Head of caudate nucleus (tissue), 42 donors: ENCODE measurements around the gene TUFM.
A peak's percentile ranks its signal among the peaks of the same experiment; 100 is the strongest.
"Not testable (repeated sequence)": the region's sequence is repeated elsewhere in the genome, so short reads cannot be mapped to it uniquely, and the experiment has no call there.

ENCODE experiments used
- DNase-seq, 42 donors: peaks; one replicate each; pipeline versions ENCODE4 v3.0.0 to v3.0.0-alpha.2; 2020 to 2021; ENCODE audit warnings: mixed read lengths in 7 of 42
- intact Hi-C: fragments of 100-400 bp; cut with DNase I; formaldehyde crosslinking; loops from one replicate; pipeline ENCODE4 v1.15.0; 2022

Gene TUFM

GRCh38 chr16:28876973-28877654 is 31.0 kb upstream of the TUFM start:
- intact Hi-C loops: no loop called here

GRCh38 chr16:28876019-28876659 is 30.0 kb upstream of the TUFM start:
- intact Hi-C loops: no loop called here

More at GRCh38 chr16:28876973-28877654, 31.0 kb upstream of the TUFM start:
- no peak for DNase-seq

GRCh38 chr16:28875134-28876018 is 29.2 kb upstream of the TUFM start:
- intact Hi-C loops: no loop called here
- DNase-seq: no peak

More at GRCh38 chr16:28876019-28876659, 30.0 kb upstream of the TUFM start:
- peak in 28 of 42 donors; percentile 7 to 76 (median 38) for DNase-seq

GRCh38 chr16:28874406-28874805 is 28.3 kb upstream of the TUFM start:
- DNase-seq: no peak
- intact Hi-C loops: no loop called here

- DNase-seq: no peak
- intact Hi-C loops: no loop called here
Observed at GRCh38 chr16:28873543-28874201, 27.5 kb upstream of the TUFM start.

- DNase-seq: no peak
- intact Hi-C loops: no loop called here
Observed at GRCh38 chr16:28872952-28873351, 26.8 kb upstream of the TUFM start.

- intact Hi-C loops: no loop called here
- no peak for DNase-seq
Observed at GRCh38 chr16:28869201-28869600, 23.1 kb upstream of the TUFM start.

GRCh38 chr16:28867646-28868045 is 21.5 kb upstream of the TUFM start:
- intact Hi-C loops, DNase-seq: not testable (repeated sequence)

- intact Hi-C loops: no loop called here
- DNase-seq: no peak
Observed at GRCh38 chr16:28867241-28867640, 21.1 kb upstream of the TUFM start.

GRCh38 chr16:28866454-28866804 is 20.3 kb upstream of the TUFM start:
- intact Hi-C loops: no loop called here
- DNase-seq: no peak

GRCh38 chr16:28865722-28866453 is 19.7 kb upstream of the TUFM start:
- intact Hi-C loops: no loop called here
- no peak for DNase-seq

- DNase-seq: no peak
- intact Hi-C loops: no loop called here
Observed at GRCh38 chr16:28865001-28865688, 19.0 kb upstream of the TUFM start.

GRCh38 chr16:28863929-28864793 is 18.0 kb upstream of the TUFM start:
- intact Hi-C loops: loop anchor here (1.0 to 5.0 kb wide), 2 partner anchors 18 to 88 kb away; partner anchors contain the start of genes NFATC2IP and TUFM
- DNase-seq: peak in 7 of 42 donors; percentile 6 to 44 (median 21)

GRCh38 chr16:28859326-28859725 is 13.2 kb upstream of the TUFM start:
- no peak for DNase-seq
- intact Hi-C loops: no loop called here

GRCh38 chr16:28858421-28858820 is 12.3 kb upstream of the TUFM start:
- DNase-seq: peak in 4 of 42 donors; percentile 3 to 45 (median 30)
- intact Hi-C loops: no loop called here

GRCh38 chr16:28846933-28847273 is 755 bp upstream of the TUFM start:
- DNase-seq: peak in 9 of 42 donors; percentile 8 to 44 (median 17)
- intact Hi-C loops: loop anchor here (1.0 to 10.0 kb wide), 3 partner anchors 16 to 98 kb away; partner anchors contain the start of gene SH2B1

- intact Hi-C loops: loop anchor here (1.0 to 10.0 kb wide), 3 partner anchors 18 to 99 kb away; partner anchors contain the start of gene SH2B1
- peak in 3 of 42 donors; percentile 11 to 37 (median 33) for DNase-seq
Observed at GRCh38 chr16:28845761-28846079, 428 bp downstream of the TUFM start.
